ENCODE data around the gene TARBP2.

Gene TARBP2

GRCh38 chr12:53500776-53501614 is at the start of gene TARBP2:
TSS of gene TARBP2 (plus strand) at chr12:53501283. CDS start at chr12:53501409, 126 bp downstream.
- DNase-seq (ENCODE audit: low read depth) = peak; percentile 100

- peak; percentile 100 for DNase-seq (ENCODE audit: low read depth)
These were observed 49.4 kb upstream of the TARBP2 start, which contains the start of gene PCBP2 for GRCh38 chr12:53451661-53452158. TSS of gene PCBP2 (plus strand) at chr12:53452102. CDS start at chr12:53454801, 2,699 bp downstream.

- DNase-seq (ENCODE audit: low read depth) = peak; percentile 91
These were observed 48.7 kb upstream of the TARBP2 start for GRCh38 chr12:53452159-53453077.

GRCh38 chr12:53453953-53454640 is 47.0 kb upstream of the TARBP2 start:
- DNase-seq (ENCODE audit: low read depth) = no peak

- DNase-seq (ENCODE audit: low read depth) = no peak
These were observed 46.4 kb upstream of the TARBP2 start for GRCh38 chr12:53454707-53455106.

- no peak for DNase-seq (ENCODE audit: low read depth)
These were observed 44.3 kb upstream of the TARBP2 start for GRCh38 chr12:53456654-53457366.

- DNase-seq (ENCODE audit: low read depth) = no peak
These were observed 42.0 kb upstream of the TARBP2 start for GRCh38 chr12:53459097-53459496.

- DNase-seq (ENCODE audit: low read depth) = no peak
These were observed 40.0 kb upstream of the TARBP2 start for GRCh38 chr12:53461059-53461458.

- no peak for DNase-seq (ENCODE audit: low read depth)
These were observed 39.5 kb upstream of the TARBP2 start for GRCh38 chr12:53461591-53461990.

- DNase-seq (ENCODE audit: low read depth) = no peak
These were observed 38.1 kb upstream of the TARBP2 start for GRCh38 chr12:53462935-53463334.

GRCh38 chr12:53463802-53464560 is 37.1 kb upstream of the TARBP2 start:
- no peak for DNase-seq (ENCODE audit: low read depth)

GRCh38 chr12:53464685-53465418 is 36.2 kb upstream of the TARBP2 start:
- no peak for DNase-seq (ENCODE audit: low read depth)

GRCh38 chr12:53465679-53466078 is 35.4 kb upstream of the TARBP2 start:
- no peak for DNase-seq (ENCODE audit: low read depth)

GRCh38 chr12:53466640-53467039 is 34.4 kb upstream of the TARBP2 start:
- no peak for DNase-seq (ENCODE audit: low read depth)

GRCh38 chr12:53467082-53467481 is 34.0 kb upstream of the TARBP2 start:
- no peak for DNase-seq (ENCODE audit: low read depth)

GRCh38 chr12:53467880-53468279 is 33.2 kb upstream of the TARBP2 start:
- DNase-seq (ENCODE audit: low read depth) = no peak

GRCh38 chr12:53468282-53468681 is 32.8 kb upstream of the TARBP2 start:
- no peak for DNase-seq (ENCODE audit: low read depth)

- DNase-seq (ENCODE audit: low read depth) = no peak
These were observed 29.0 kb upstream of the TARBP2 start for GRCh38 chr12:53472056-53472582.

GRCh38 chr12:53474077-53474476 is 27.0 kb upstream of the TARBP2 start:
- DNase-seq (ENCODE audit: low read depth) = no peak

GRCh38 chr12:53474819-53475218 is 26.3 kb upstream of the TARBP2 start:
- DNase-seq (ENCODE audit: low read depth) = no peak
